ENCODE results near the gene PRIM2.
"Not testable (repeated sequence)": the region's sequence is repeated elsewhere in the genome, so short reads cannot be mapped to it uniquely, and the experiment has no call there.

PRIM2 gene

GRCh38 chr6:57449496-57450066 is 132.2 kb downstream of the PRIM2 start:
- DNase-seq = not testable (repeated sequence)

- not testable (repeated sequence) for DNase-seq
These were observed 142.4 kb downstream of the PRIM2 start for GRCh38 chr6:57459781-57460180.

- not testable (repeated sequence) for DNase-seq
These were observed 143.6 kb downstream of the PRIM2 start for GRCh38 chr6:57461022-57461421.

- not testable (repeated sequence) for DNase-seq
These were observed 146.4 kb downstream of the PRIM2 start for GRCh38 chr6:57463809-57464208.

GRCh38 chr6:57465968-57466367 is 148.5 kb downstream of the PRIM2 start:
- DNase-seq = not testable (repeated sequence)

- no peak for DNase-seq
These were observed 151.6 kb downstream of the PRIM2 start for GRCh38 chr6:57469072-57469471.

- DNase-seq = not testable (repeated sequence)
These were observed 152.7 kb downstream of the PRIM2 start for GRCh38 chr6:57470148-57470547.

GRCh38 chr6:57471314-57471864 is 154.0 kb downstream of the PRIM2 start:
- not testable (repeated sequence) for DNase-seq

GRCh38 chr6:57472861-57473362 is 155.5 kb downstream of the PRIM2 start:
- not testable (repeated sequence) for DNase-seq

GRCh38 chr6:57474862-57475475 is 157.5 kb downstream of the PRIM2 start:
- not testable (repeated sequence) for DNase-seq

GRCh38 chr6:57475656-57476055 is 158.2 kb downstream of the PRIM2 start:
- DNase-seq = not testable (repeated sequence)

- not testable (repeated sequence) for DNase-seq
These were observed 162.8 kb downstream of the PRIM2 start for GRCh38 chr6:57480194-57480593.

- DNase-seq = not testable (repeated sequence)
These were observed 163.7 kb downstream of the PRIM2 start for GRCh38 chr6:57481121-57481520.

- DNase-seq = not testable (repeated sequence)
These were observed 165.0 kb downstream of the PRIM2 start for GRCh38 chr6:57482471-57482870.

- DNase-seq = not testable (repeated sequence)
These were observed 169.2 kb downstream of the PRIM2 start for GRCh38 chr6:57486494-57487081.

- DNase-seq = not testable (repeated sequence)
These were observed 171.1 kb downstream of the PRIM2 start for GRCh38 chr6:57488551-57488950.

- DNase-seq = not testable (repeated sequence)
These were observed 172.5 kb downstream of the PRIM2 start for GRCh38 chr6:57489887-57490286.

GRCh38 chr6:57491795-57492194 is 174.4 kb downstream of the PRIM2 start:
- DNase-seq = not testable (repeated sequence)

- not testable (repeated sequence) for DNase-seq
These were observed 178.8 kb downstream of the PRIM2 start for GRCh38 chr6:57496251-57496650.

- not testable (repeated sequence) for DNase-seq
These were observed 183.1 kb downstream of the PRIM2 start for GRCh38 chr6:57500368-57501021.

- DNase-seq = not testable (repeated sequence)
These were observed 185.0 kb downstream of the PRIM2 start for GRCh38 chr6:57502387-57502786.

- DNase-seq = not testable (repeated sequence)
These were observed 187.8 kb downstream of the PRIM2 start for GRCh38 chr6:57505251-57505650.

GRCh38 chr6:57510390-57510789 is 193.0 kb downstream of the PRIM2 start:
- DNase-seq = not testable (repeated sequence)

Data from activated CD8-positive, alpha-beta memory T cell treated with anti-CD3 and anti-CD28 coated beads, Interleukin-2, amount 50 U/mL, for 4 hours (primary cell).